LHCN-M2 (cell line): ENCODE measurements around the gene PARD3B. TPM values are rescaled to one million over a fixed set of nuclear protein-coding genes. Genes with fewer than 3 reads are reported as not detected.

Source experiments
- DNase-seq: peaks from one replicate; pipeline ENCODE4 v3.0.0-alpha.2; 2012; ENCODE audit warnings: low read depth
- total RNA-seq: library from RNA; depleted of rRNA; stranded (reverse); fragments of >200 nt; gene quantifications from 2 replicates; pipeline ENCODE4 v1.2.3, GENCODE V29; 2014

Gene PARD3B
- total RNA-seq, 1 experiment from 2014 or later = 4.0 TPM

GRCh38 chr2:205311201-205311600, 765.9 kb downstream of the PARD3B start:
- no peak for DNase-seq

DNA sequence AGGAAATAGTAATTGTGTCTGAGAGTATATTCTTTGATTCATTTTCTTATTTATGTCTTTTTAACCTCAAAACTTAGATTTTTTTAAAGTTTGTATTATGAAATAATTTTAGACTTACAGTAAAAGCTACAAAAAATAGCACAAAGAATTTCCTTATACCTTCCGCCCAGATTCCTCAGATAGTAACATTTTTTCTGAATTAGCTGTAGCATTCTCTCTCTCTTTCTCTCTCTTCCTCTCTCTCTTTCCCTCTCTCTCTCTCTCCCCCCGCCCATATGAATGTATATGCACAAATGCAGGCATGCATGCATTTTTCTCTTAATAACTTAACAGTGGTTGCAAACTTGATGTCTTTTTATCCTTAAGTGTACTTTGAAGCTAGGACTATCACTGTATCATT, 776.0 kb downstream of the PARD3B start:
- peak; percentile 1 for DNase-seq

- DNase-seq = peak; percentile 2
Measured at GRCh38 chr2:205323929-205324328, 778.7 kb downstream of the PARD3B start.

GRCh38 chr2:205324355-205324754, 779.1 kb downstream of the PARD3B start:
- no peak for DNase-seq

DNA sequence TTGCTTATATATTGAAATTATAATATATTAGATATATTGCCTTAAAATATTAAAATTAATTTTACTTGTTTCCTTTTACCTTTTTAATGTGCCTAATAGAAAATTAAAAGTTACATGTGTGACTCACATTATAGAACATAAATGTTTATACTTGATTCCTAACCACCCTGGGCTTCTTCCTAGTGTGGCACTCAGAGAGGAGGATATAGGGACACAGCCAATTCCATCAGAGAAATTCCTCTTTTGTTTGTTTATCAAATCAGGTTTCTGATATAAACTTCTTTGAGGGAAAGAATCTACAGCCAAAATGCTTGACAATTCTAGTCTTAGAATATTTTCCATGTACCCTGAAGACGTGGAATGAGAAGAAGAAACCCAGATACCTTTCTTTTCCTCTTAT, 788.1 kb downstream of the PARD3B start:
- DNase-seq = no peak

DNA sequence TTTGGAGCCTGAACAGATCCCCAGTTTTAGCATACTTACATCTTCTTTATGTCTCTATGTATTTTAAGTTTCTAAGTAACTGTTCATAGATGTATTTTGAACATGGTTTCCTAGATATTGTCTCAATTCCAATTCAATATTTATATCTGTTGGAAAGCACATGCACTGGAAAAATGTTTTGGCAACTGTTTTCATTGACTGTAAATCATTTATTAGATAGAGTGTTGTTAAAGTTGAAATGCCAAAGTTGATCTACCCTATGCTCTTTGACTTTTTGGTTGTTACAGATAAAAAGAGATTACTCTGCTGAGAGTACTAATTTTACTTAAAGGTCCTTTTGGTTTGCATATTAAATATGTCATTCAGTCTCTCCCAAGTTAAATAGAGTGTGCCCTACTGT, 792.0 kb downstream of the PARD3B start:
- no peak for DNase-seq

DNA sequence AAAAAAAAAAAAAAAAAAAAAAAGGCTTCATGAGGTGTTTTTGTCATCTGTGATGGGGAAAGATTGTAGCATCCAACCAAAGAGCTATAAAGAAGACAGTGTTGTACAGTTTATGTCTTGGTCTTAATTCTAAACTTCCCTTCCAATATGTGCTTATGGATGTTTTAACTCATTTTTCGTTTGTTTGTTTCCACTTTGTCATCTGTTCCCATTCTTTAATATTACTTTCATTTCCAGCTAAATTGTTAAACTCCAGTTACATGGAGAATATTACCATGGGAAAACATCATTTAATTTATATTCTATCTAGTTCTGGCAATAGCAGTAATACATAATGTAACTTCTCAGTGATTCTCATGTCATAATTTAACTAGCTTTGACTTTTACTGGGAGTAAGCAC, 792.9 kb downstream of the PARD3B start:
- no peak for DNase-seq

DNA sequence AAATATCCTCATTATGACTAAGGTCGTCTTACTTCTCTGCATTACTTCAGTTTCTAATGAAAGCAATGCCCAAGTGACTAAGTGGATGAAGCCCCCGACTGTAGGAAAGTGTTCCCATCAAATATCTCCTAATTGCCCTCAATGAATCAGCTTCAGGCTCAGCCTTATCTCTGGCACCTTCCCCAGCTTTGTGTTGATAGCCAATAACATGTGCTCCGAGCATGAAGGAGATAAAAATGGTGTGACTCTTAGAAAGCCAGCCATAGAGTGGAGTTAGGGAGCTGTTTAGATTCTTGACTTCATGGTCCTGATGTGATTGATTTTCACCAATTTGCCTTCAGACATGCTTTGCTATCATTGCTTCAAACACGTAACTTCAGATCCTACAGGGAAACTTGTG, 797.8 kb downstream of the PARD3B start:
- DNase-seq = no peak

GRCh38 chr2:205346649-205347048, 801.4 kb downstream of the PARD3B start:
- DNase-seq = no peak

DNA sequence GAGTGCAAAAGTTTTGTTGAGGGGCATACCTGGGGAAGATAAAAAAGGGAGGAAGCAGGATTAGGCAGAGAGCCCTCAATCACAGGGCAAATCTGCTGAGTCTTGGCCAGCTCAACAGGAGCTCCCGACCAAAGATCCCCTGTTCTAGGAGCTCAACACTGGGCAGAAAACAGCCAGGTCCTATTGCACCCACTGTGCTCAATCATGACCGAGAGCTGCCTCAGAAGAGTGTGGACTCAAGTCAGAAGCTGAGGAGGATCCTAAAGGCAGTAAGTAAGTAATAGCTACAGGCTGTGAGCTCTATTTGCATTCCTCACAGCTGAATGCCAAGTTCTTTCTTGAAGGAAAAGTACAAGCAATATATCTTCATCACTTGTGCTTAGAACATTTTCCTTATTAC, 802.6 kb downstream of the PARD3B start:
- DNase-seq = no peak

- no peak for DNase-seq
Measured at GRCh38 chr2:205352094-205352493, 806.8 kb downstream of the PARD3B start.

DNA sequence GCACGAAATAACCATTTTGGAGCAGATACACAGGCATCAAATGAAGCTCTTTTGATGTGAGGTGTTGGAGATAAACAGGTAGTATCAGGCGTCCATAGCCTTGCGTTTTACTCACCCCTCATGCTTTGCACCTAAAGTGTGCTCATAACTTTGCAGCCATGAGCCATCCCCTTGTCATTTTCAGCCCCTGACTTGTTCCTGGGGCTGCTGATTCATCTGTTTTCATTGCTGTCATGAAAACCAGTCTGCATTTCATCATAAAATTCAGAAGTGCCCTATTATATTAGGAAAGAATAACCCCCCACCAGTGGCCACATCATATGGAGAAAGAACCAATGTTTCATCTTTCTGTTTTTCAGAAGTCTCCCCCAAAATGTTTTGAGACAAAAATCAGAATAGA, 807.3 kb downstream of the PARD3B start:
- peak; percentile 49 for DNase-seq

- no peak for DNase-seq
Measured at GRCh38 chr2:205357732-205358131, 812.5 kb downstream of the PARD3B start.

GRCh38 chr2:205358351-205358815, 813.1 kb downstream of the PARD3B start:
- no peak for DNase-seq

GRCh38 chr2:205361272-205361671, 816.0 kb downstream of the PARD3B start:
- peak; percentile 17 for DNase-seq

DNA sequence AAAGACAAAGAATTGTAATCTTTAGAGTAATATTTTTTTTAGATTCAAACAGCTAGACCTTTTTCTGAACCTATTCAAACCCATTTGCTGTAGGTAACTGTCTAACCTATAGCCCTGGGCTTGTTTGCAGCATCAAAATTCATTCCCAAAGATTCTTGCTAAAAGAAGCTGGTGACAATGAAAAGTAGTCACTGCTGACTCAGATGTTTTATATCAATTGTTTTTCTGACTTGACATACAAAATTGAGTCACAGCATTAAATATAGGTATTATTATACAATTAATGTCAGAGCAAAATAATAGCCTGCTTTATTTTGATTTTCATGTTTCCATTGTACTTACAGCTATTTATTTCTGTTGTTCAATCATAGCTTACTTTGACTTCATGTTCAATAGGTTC, 816.7 kb downstream of the PARD3B start:
- no peak for DNase-seq

- no peak for DNase-seq
Measured at GRCh38 chr2:205364261-205364660, 819.0 kb downstream of the PARD3B start.

- no peak for DNase-seq
Measured at GRCh38 chr2:205366336-205367060, 821.2 kb downstream of the PARD3B start.

GRCh38 chr2:205367331-205367935, 822.2 kb downstream of the PARD3B start:
- no peak for DNase-seq

DNA sequence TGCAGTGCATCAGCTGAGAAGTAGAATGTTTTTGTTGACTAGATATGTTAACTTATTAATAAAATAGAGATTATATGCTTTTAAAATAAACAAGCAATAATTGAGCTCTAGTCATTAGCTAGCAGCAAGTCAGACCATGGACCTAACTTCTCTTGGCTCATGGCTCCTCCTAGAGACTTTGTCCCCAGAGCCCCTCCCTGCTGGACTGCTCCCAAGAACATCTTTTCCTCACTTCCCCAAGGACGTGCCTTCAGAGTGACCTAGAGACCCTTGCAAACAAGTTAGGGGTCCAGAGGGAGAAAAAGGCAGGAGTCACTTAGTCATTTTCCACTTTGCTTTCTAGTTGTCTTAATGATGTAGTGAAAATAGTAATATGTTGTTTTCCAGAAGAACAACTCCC, 824.5 kb downstream of the PARD3B start:
- no peak for DNase-seq

DNA sequence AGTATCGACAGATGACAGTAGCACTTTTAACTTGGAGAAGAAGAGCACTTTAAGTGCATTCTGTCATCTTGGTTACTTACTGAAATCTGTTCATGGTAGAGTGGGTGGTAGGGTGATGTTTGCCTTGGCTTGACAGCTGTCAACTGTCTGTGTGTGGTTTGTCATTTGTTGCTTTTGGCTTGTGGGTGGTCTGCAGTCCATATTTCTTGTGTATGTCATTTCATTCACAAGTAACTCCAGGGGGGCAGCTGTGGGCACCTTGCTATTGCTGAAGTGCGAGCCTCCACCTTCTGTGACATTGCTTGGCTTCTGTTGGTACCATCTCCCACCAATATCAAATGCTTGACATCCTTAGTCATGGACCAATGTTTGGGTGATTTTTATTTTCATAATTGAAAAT, 825.5 kb downstream of the PARD3B start:
- DNase-seq = no peak

DNA sequence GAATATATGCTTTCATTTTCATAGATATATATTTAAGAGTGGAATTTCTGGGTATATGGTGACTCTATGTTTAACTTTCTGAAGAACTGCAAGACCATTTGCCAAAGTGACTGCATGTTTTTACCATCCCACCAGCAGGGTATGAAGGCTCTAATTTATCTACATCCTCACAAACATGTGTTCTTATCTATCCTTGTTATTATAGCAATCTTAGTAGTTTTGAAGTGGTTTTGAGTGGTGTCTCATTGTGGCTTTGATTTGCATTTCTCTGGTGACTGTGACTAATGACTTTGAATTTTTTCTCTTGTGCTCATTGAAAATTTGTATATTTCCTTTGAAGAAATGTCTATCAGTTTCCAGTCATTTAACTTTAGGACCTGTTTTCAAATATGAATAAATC, 826.9 kb downstream of the PARD3B start:
- peak; percentile 70 for DNase-seq
